ENCODE measurements around the gene BTBD2.

- TF ChIP-seq CTCF (optimal IDR thresholded peaks at IDR 0.05 in 1 of 3, IDR thresholded peaks at IDR 0.05 in 1 of 3, conservative IDR thresholded peaks at IDR 0.05 in 1 of 3; ENCODE audit: extremely low read depth in 1 of 3, insufficient read depth in 2 of 3, low read length in 3 of 3) (no peak), EZH2 (IDR thresholded peaks at IDR 0.05; ENCODE audit: low read length) (no peak)
These were observed at the start of gene BTBD2 for GRCh38 chr19:2015608-2015950.
